Nephron (organoid): ENCODE data around the gene RHOJ.

ENCODE experiments used
- H3K27ac Mint-ChIP-seq, 3 experiments: 2 replicates each; pipeline ENCODE4 v1.8.0; 2020; ENCODE audit warnings: mixed read lengths in 3 of 3, mild to moderate bottlenecking in 2 of 3, moderate library complexity in 1 of 3
- H3K27me3 Mint-ChIP-seq: 2 replicates; pipeline ENCODE4 v1.8.0; 2021; ENCODE audit warnings: low read depth, mild to moderate bottlenecking, moderate library complexity, mixed read lengths
- H3K36me3 Mint-ChIP-seq: 2 replicates; pipeline ENCODE4 v1.8.0; 2020; ENCODE audit warnings: low read depth, mixed read lengths
- H3K4me1 Mint-ChIP-seq: 2 replicates; pipeline ENCODE4 v1.8.0; 2020; ENCODE audit warnings: mixed read lengths
- H3K4me3 Mint-ChIP-seq, 3 experiments: 2 replicates each; pipeline ENCODE4 v1.8.0; 2020; ENCODE audit warnings: mild to moderate bottlenecking in 3 of 3, mixed read lengths in 3 of 3, moderate library complexity in 2 of 3
- H3K9me3 Mint-ChIP-seq: 2 replicates; pipeline ENCODE4 v1.8.0; 2020; ENCODE audit warnings: mixed read lengths
- TF ChIP-seq, protein P1 (sequence below), 3 experiments: fragments of 200-600 bp; sonication (generic); IDR thresholded peaks; one replicate each; pipeline ENCODE4 v1.5.0; 2021; ENCODE audit warnings: antibody characterized with exemption in 3 of 3; ENCODE audit not compliant: unreplicated experiment in 3 of 3

The RHOJ gene

DNA sequence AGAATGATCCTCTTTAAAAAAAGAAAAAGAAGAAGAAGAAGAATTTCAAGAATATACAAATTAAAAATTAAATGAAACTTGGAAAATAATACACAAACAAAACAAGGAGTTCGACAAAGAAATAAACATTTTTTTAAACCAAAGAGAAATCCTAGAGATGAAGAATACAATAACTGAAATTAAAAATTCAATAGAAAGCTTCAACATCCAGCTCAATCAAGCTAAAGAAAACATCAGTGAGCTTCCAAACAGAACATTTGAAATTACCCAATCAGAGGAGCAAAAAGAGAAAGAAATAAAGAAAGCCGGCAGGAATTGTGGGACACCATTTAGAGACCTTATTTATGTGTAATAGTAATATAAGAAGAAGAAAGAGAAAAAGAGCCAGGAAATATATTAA, 37.2 kb upstream of the RHOJ start:
- H3K4me3 Mint-ChIP-seq, result no peak overlapping the region
- H3K27ac Mint-ChIP-seq, result no peak overlapping the region
- H3K9me3 Mint-ChIP-seq, result peaks cover 16% of the 10 kb centered on the region
- TF ChIP-seq, protein P1, sequence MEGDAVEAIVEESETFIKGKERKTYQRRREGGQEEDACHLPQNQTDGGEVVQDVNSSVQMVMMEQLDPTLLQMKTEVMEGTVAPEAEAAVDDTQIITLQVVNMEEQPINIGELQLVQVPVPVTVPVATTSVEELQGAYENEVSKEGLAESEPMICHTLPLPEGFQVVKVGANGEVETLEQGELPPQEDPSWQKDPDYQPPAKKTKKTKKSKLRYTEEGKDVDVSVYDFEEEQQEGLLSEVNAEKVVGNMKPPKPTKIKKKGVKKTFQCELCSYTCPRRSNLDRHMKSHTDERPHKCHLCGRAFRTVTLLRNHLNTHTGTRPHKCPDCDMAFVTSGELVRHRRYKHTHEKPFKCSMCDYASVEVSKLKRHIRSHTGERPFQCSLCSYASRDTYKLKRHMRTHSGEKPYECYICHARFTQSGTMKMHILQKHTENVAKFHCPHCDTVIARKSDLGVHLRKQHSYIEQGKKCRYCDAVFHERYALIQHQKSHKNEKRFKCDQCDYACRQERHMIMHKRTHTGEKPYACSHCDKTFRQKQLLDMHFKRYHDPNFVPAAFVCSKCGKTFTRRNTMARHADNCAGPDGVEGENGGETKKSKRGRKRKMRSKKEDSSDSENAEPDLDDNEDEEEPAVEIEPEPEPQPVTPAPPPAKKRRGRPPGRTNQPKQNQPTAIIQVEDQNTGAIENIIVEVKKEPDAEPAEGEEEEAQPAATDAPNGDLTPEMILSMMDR (IDR thresholded peaks at IDR 0.05; ENCODE audit: unreplicated experiment in 3 of 3), result no peak
- H3K36me3 Mint-ChIP-seq, result peaks cover 4% of the 10 kb centered on the region
- H3K4me1 Mint-ChIP-seq, result no peaks in the 10 kb centered on the region
- peaks cover 4% of the 10 kb centered on the region for H3K27me3 Mint-ChIP-seq

DNA sequence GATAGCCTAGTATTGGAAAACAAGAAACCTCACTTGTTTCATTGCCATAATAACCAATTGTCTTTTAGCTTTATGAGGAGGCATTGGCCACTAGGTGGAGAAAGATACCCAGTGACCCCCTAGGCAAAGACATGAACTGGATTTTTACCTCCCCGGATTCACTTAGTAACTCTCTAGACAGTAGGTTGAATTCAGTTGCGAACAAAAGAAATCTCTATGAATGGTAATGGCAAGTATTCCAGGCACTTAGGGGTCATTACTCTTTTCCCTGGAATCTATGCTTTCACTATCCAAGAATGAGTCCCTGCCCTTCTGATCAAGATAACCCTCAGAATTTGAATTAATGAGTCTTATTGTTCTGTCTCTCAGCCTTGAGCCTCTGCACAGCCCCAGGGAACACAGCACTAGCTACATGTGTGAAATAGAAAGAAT, 29.5 kb upstream of the RHOJ start:
- H3K27me3 Mint-ChIP-seq, result peaks cover 5% of the 10 kb centered on the region
- peaks cover 2% of the 10 kb centered on the region for H3K4me1 Mint-ChIP-seq
- peaks cover 5% of the 10 kb centered on the region for H3K9me3 Mint-ChIP-seq
- no peaks in the 10 kb centered on the region for H3K36me3 Mint-ChIP-seq
- TF ChIP-seq, protein P1 (IDR thresholded peaks at IDR 0.05; ENCODE audit: unreplicated experiment in 3 of 3), result peak; percentile 68 to 79 (median 74)
- no peak overlapping the region for H3K4me3 Mint-ChIP-seq
- H3K27ac Mint-ChIP-seq, result no peak overlapping the region

- Mint-ChIP-seq H3K27me3 (peaks cover 5% of the 10 kb centered on the region), H3K4me1 (peaks cover 8% of the 10 kb centered on the region), H3K36me3 (no peaks in the 10 kb centered on the region), H3K9me3 (no peaks in the 10 kb centered on the region), H3K4me3 (no peak overlapping the region), H3K27ac (no peak overlapping the region)
- TF ChIP-seq, protein P1 (IDR thresholded peaks at IDR 0.05; ENCODE audit: unreplicated experiment in 3 of 3), result no peak
Observed at GRCh38 chr14:63175531-63175930, 28.7 kb upstream of the RHOJ start.

GRCh38 chr14:63178912-63179311, 25.3 kb upstream of the RHOJ start:
- Mint-ChIP-seq H3K36me3 (no peaks in the 10 kb centered on the region), H3K27me3 (peaks cover 5% of the 10 kb centered on the region), H3K4me1 (peaks cover 8% of the 10 kb centered on the region), H3K27ac (no peak overlapping the region), H3K9me3 (peaks cover 2% of the 10 kb centered on the region), H3K4me3 (no peak overlapping the region)
- TF ChIP-seq, protein P1 (IDR thresholded peaks at IDR 0.05; ENCODE audit: unreplicated experiment in 3 of 3), result no peak

GRCh38 chr14:63179383-63179782, 24.9 kb upstream of the RHOJ start:
- TF ChIP-seq, protein P1 (IDR thresholded peaks at IDR 0.05; ENCODE audit: unreplicated experiment in 3 of 3), result no peak
- Mint-ChIP-seq H3K36me3 (no peaks in the 10 kb centered on the region), H3K27me3 (peaks cover 5% of the 10 kb centered on the region), H3K4me1 (peaks cover 8% of the 10 kb centered on the region), H3K27ac (no peak overlapping the region), H3K4me3 (no peak overlapping the region), H3K9me3 (peaks cover 2% of the 10 kb centered on the region)

DNA sequence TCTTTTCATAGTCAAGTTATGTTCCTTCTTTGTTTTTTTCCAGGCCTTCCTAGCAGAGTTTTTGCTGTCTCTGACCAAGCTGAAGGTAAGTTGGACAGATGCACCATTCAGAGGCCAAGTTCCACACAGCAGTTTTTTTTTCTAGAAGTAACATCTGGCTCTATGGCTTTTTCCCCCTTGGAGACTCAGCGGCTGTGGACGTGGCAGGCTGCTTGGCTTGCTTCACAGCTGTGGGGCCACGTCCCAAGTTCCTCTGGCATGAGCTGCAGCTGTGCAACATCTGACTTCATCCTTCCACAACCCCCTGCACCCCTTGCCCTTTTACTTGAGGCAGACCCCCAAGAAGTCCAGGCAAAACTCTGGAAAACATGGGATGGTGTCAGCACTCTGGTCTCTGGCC, 24.2 kb upstream of the RHOJ start:
- peaks cover 8% of the 10 kb centered on the region for H3K4me1 Mint-ChIP-seq
- no peaks in the 10 kb centered on the region for H3K36me3 Mint-ChIP-seq
- TF ChIP-seq, protein P1 (IDR thresholded peaks at IDR 0.05; ENCODE audit: unreplicated experiment in 3 of 3), result no peak
- H3K9me3 Mint-ChIP-seq, result peaks cover 2% of the 10 kb centered on the region
- H3K27ac Mint-ChIP-seq, result peak overlapping the region in 2 of 3 experiments; percentile 26 to 45
- H3K27me3 Mint-ChIP-seq, result peaks cover 5% of the 10 kb centered on the region
- no peak overlapping the region for H3K4me3 Mint-ChIP-seq
